Measurements from ENCODE around the gene KCNG2. TPM values are rescaled to one million over a fixed set of nuclear protein-coding genes. Genes with fewer than 3 reads are reported as not detected.

KCNG2 gene
- total and polyA plus RNA-seq, 2 experiments from 2014 or later = 0.13 to 0.52 TPM

- H3K4me3 ChIP-seq = no peak overlapping the region
- no peaks in the 10 kb centered on the region for H3K79me2 ChIP-seq (replicated peaks; ENCODE audit: insufficient read depth)
- Mint-ChIP-seq H3K9me3 (no peaks in the 10 kb centered on the region), H3K27me3 (ENCODE audit: insufficient read depth, low read depth, poor library complexity) (peaks cover 33% of the 10 kb centered on the region), H3K4me1 (peaks cover 10% of the 10 kb centered on the region), H3K27ac (no peak overlapping the region), H3K4me3 (no peak overlapping the region), H3K36me3 (ENCODE audit: low read depth) (no peaks in the 10 kb centered on the region; the same call in 2 of the 3 replicates)
- H3K9me2 ChIP-seq (ENCODE audit: insufficient read depth) = no peaks in the 10 kb centered on the region
- no peak overlapping the region for H2AFZ ChIP-seq
- ATAC-seq = no peak
- no peak overlapping the region for H3K27ac ChIP-seq (ENCODE audit: low read depth)
- no peak for DNase-seq (ENCODE audit: low spot score)
- H4K20me1 ChIP-seq (replicated peaks; ENCODE audit: insufficient read depth) = 0 out of 2 replicates have a peak, but pooled peaks cover 3% of the 10 kb centered on the region
- no peaks in the 10 kb centered on the region for H3F3A ChIP-seq (replicated peaks; ENCODE audit: low read depth)
- peaks cover 10% of the 10 kb centered on the region; the same call in 1 of the 2 replicates for H3K4me1 ChIP-seq (ENCODE audit: insufficient read depth)
- TF ChIP-seq CTCF (conservative IDR thresholded peaks at IDR 0.05; ENCODE audit: low read depth in 2 of 2) = no peak
- TF ChIP-seq NANOG (IDR thresholded peaks at IDR 0.05; ENCODE audit: borderline replicate concordance) = no peak
- TF ChIP-seq POLR2AphosphoS5 (IDR thresholded peaks at IDR 0.05; ENCODE audit: low read depth) = no peak
- no peak for TF ChIP-seq ZNF462 (CRISPR knock-in tag; IDR thresholded peaks at IDR 0.05)
- TF ChIP-seq ZNF331 (CRISPR knock-in tag; IDR thresholded peaks at IDR 0.05; ENCODE audit: low read depth) = no peak
- no peak for TF ChIP-seq ZNF114 (CRISPR knock-in tag; IDR thresholded peaks at IDR 0.05)
- TF ChIP-seq JUNB (IDR thresholded peaks at IDR 0.05; ENCODE audit: unreplicated experiment) = no peak
- TF ChIP-seq ETS1 (IDR thresholded peaks at IDR 0.05) = no peak
- no peak for TF ChIP-seq CREB1 (CRISPR knock-in tag; IDR thresholded peaks at IDR 0.05; ENCODE audit: low read depth)
- no peak for TF ChIP-seq EZH2 (IDR thresholded peaks at IDR 0.05; ENCODE audit: low read depth, unreplicated experiment)
- TF ChIP-seq STAT1 (IDR thresholded peaks at IDR 0.05; ENCODE audit: unreplicated experiment) = no peak
- TF ChIP-seq REST (IDR thresholded peaks at IDR 0.05; ENCODE audit: unreplicated experiment) = no peak
- no peak for TF ChIP-seq EZH2phosphoT487 (IDR thresholded peaks at IDR 0.05; ENCODE audit: unreplicated experiment)
- H3K4me2 ChIP-seq = no peak overlapping the region
- H3K27me3 ChIP-seq (ENCODE audit: insufficient read depth) = peaks cover 39% of the 10 kb centered on the region
- H3K36me3 ChIP-seq (ENCODE audit: insufficient read depth) = no peaks in the 10 kb centered on the region
Measured at GRCh38 chr18:79801217-79801616, 3.5 kb downstream of the KCNG2 start.

Measured in GM23338 (cell line).